Measurements from ENCODE around the gene GRHL3. TPM values are rescaled to one million over a fixed set of nuclear protein-coding genes. Genes with fewer than 3 reads are reported as not detected.

GRHL3 gene
- total RNA-seq, 2 donors from 2014 or later = 0.54 to 1.3 TPM

- H3K36me3 ChIP-seq = no peaks in the 10 kb centered on the region
- DNase-seq (ENCODE audit: low spot score) (no peak), ATAC-seq (ENCODE audit: insufficient number of reproducible peaks, low FRiP score, low read depth) (no peak)
- H3K27ac ChIP-seq = no peak overlapping the region
- H3K4me1 ChIP-seq (ENCODE audit: control insufficient read depth in 1 of 2, low read depth in 2 of 2) = no peaks in the 10 kb centered on the region
- no peak for TF ChIP-seq CTCF (IDR thresholded peaks at IDR 0.05)
- H3K4me3 ChIP-seq = no peak overlapping the region
- H3K9me3 ChIP-seq = no peaks in the 10 kb centered on the region
- no peaks in the 10 kb centered on the region for H3K27me3 ChIP-seq (replicated peaks; ENCODE audit: insufficient read depth)
These were observed 18.3 kb downstream of the GRHL3 start for GRCh38 chr1:24337455-24337854.

GRCh38 chr1:24338447-24338846 is 19.3 kb downstream of the GRHL3 start:
- no peak for ATAC-seq (ENCODE audit: insufficient number of reproducible peaks, low FRiP score, low read depth)
- H3K4me3 ChIP-seq = no peak overlapping the region
- no peaks in the 10 kb centered on the region for H3K27me3 ChIP-seq (replicated peaks; ENCODE audit: insufficient read depth)
- no peak for DNase-seq (ENCODE audit: low spot score)
- TF ChIP-seq CTCF (IDR thresholded peaks at IDR 0.05) = no peak
- H3K27ac ChIP-seq = no peak overlapping the region
- no peaks in the 10 kb centered on the region for H3K9me3 ChIP-seq
- no peaks in the 10 kb centered on the region for H3K36me3 ChIP-seq
- no peaks in the 10 kb centered on the region for H3K4me1 ChIP-seq (ENCODE audit: control insufficient read depth in 1 of 2, low read depth in 2 of 2)

- no peak for ATAC-seq (ENCODE audit: insufficient number of reproducible peaks, low FRiP score, low read depth)
- no peaks in the 10 kb centered on the region for H3K27me3 ChIP-seq (replicated peaks; ENCODE audit: insufficient read depth)
These were observed 20.8 kb downstream of the GRHL3 start for GRCh38 chr1:24339996-24340395.

GRCh38 chr1:24340770-24341169 is 21.6 kb downstream of the GRHL3 start:
- Histone ChIP-seq H3K9me3 (no peaks in the 10 kb centered on the region), H3K36me3 (no peaks in the 10 kb centered on the region), H3K4me3 (no peak overlapping the region), H3K27me3 (replicated peaks; ENCODE audit: insufficient read depth) (no peaks in the 10 kb centered on the region), H3K27ac (no peak overlapping the region), H3K4me1 (ENCODE audit: control insufficient read depth in 1 of 2, low read depth in 2 of 2) (no peaks in the 10 kb centered on the region)
- ATAC-seq (ENCODE audit: insufficient number of reproducible peaks, low FRiP score, low read depth) = no peak
- no peak for TF ChIP-seq CTCF (IDR thresholded peaks at IDR 0.05)
- DNase-seq (ENCODE audit: low spot score) = no peak

More at GRCh38 chr1:24339996-24340395, 20.8 kb downstream of the GRHL3 start:
- Histone ChIP-seq H3K4me3 (no peak overlapping the region), H3K4me1 (ENCODE audit: control insufficient read depth in 1 of 2, low read depth in 2 of 2) (no peaks in the 10 kb centered on the region), H3K27ac (no peak overlapping the region), H3K9me3 (no peaks in the 10 kb centered on the region), H3K36me3 (no peaks in the 10 kb centered on the region)
- TF ChIP-seq CTCF (IDR thresholded peaks at IDR 0.05) = no peak
- DNase-seq (ENCODE audit: low spot score) = no peak

GRCh38 chr1:24341260-24341659 is 22.1 kb downstream of the GRHL3 start:
- Histone ChIP-seq H3K36me3 (no peaks in the 10 kb centered on the region), H3K27ac (no peak overlapping the region), H3K4me1 (ENCODE audit: control insufficient read depth in 1 of 2, low read depth in 2 of 2) (no peaks in the 10 kb centered on the region), H3K9me3 (no peaks in the 10 kb centered on the region), H3K4me3 (no peak overlapping the region), H3K27me3 (replicated peaks; ENCODE audit: insufficient read depth) (no peaks in the 10 kb centered on the region)
- ATAC-seq (ENCODE audit: insufficient number of reproducible peaks, low FRiP score, low read depth) = no peak
- TF ChIP-seq CTCF (IDR thresholded peaks at IDR 0.05) = no peak
- DNase-seq (ENCODE audit: low spot score) = no peak
